ENCODE measurements around the gene THOC6. TPM values are rescaled to one million over a fixed set of nuclear protein-coding genes. Genes with fewer than 3 reads are reported as not detected.

The THOC6 gene
- total RNA-seq, 1 experiment from 2014 or later: 76.5 TPM

DNA sequence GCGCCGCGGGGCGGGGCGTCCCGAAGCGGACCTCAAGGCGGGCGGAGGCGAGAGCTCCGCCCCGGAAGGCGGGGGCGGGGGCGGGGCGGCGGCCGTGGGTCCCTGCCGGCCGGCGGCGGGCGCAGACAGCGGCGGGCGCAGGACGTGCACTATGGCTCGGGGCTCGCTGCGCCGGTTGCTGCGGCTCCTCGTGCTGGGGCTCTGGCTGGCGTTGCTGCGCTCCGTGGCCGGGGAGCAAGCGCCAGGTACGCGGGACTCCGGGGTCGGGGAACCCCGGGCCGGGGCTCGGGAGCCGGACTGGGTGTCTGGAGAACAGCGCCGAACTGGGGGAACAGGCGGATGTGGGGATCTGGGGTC lies 3.6 kb upstream of the THOC6 start, which contains the start of gene TNFRSF12A (continued):
- TF ChIP-seq, protein P1, sequence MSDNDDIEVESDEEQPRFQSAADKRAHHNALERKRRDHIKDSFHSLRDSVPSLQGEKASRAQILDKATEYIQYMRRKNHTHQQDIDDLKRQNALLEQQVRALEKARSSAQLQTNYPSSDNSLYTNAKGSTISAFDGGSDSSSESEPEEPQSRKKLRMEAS (CRISPR knock-in tag; IDR thresholded peaks at IDR 0.05): no peak; the same call in 1 of the 2 replicates

DNA sequence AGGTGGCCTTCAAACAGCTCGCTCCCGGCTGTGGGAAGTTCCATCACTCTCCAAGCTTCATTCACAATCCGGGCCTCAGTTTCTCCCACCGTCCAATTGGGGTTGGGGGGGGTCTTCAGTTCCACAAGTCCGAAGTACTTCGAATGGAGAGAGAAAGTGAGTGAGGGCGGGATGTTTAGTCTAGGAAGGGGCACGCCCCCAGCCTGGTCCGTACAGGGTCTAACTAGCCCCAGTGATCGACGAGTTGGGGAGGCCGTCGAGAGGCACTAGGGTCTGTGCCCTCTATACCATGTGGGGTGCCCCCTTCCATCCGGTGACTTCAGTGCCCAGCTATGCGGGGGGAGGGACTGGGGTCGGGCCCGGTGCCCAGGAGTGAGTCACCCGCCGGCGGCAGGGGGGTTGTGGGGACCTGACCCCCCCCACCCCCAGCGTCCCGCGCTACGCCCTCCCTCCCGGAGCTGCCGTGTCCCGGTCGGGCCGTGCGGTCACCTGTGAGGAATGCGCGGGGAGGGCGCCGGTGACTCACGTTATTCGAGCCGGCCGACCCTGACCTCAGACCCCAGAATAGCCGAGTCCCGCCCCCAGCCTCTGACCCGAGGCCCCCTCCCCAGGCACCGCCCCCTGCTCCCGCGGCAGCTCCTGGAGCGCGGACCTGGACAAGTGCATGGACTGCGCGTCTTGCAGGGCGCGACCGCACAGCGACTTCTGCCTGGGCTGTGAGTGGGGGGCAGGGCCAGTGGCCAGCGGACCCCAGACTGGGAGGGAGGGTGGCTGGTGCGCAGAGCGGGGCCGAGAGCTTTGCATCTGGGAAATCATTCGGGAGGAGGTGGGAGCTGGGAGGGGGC lies 3.0 kb upstream of the THOC6 start:
- Mint-ChIP-seq H3K4me3 (peak overlapping the region; percentile 86), H3K9me3 (no peaks in the 10 kb centered on the region), H3K4me1 (peaks cover 49% of the 10 kb centered on the region), H3K27ac (peak overlapping the region; percentile 99), H3K27me3 (ENCODE audit: low read depth) (peaks cover 2% of the 10 kb centered on the region; the same call in 1 of the 2 replicates), H3K36me3 (peaks cover 14% of the 10 kb centered on the region)
- peak; percentile 85 for DNase-seq (ENCODE audit: low spot score)
- CTCF ChIA-PET: interaction anchor here (0.6 to 8.6 kb wide), 26 partner anchors 11 to 1339 kb away, joined by 3 to 360 read pairs (median 4); partner anchors contain the start of genes CLDN9, FLYWCH1, KREMEN2 and ZSCAN10
- POLR2A ChIA-PET: interaction anchor here (0.6 to 17.1 kb wide), 15 partner anchors 9 to 149 kb away, joined by 3 to 502 read pairs (median 5); partner anchors contain the start of genes CLDN9 and ZSCAN10
- ATAC-seq: peak; percentile 4
- no peak for TF ChIP-seq ZBTB21 (CRISPR knock-in tag; IDR thresholded peaks at IDR 0.05; ENCODE audit: borderline replicate concordance)
- 0 out of 2 replicates have a peak, but pooled peaks have one; percentile 58 for TF ChIP-seq ZBTB43 (CRISPR knock-in tag; IDR thresholded peaks at IDR 0.05)
- no peak; the same call in 1 of the 2 replicates for TF ChIP-seq E2F4 (CRISPR knock-in tag; IDR thresholded peaks at IDR 0.05; ENCODE audit: borderline replicate concordance, low read depth)
- TF ChIP-seq, protein P2, sequence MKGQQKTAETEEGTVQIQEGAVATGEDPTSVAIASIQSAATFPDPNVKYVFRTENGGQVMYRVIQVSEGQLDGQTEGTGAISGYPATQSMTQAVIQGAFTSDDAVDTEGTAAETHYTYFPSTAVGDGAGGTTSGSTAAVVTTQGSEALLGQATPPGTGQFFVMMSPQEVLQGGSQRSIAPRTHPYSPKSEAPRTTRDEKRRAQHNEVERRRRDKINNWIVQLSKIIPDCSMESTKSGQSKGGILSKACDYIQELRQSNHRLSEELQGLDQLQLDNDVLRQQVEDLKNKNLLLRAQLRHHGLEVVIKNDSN (CRISPR knock-in tag; IDR thresholded peaks at IDR 0.05): 0 out of 2 replicates have a peak, but pooled peaks have one; percentile 5
- peak; percentile 14; the same call in 1 of the 2 replicates for TF ChIP-seq MYBL2 (CRISPR knock-in tag; IDR thresholded peaks at IDR 0.05)
- TF ChIP-seq ZNF512 (CRISPR knock-in tag; IDR thresholded peaks at IDR 0.05; ENCODE audit: borderline replicate concordance): no peak
- TF ChIP-seq KAT7 (CRISPR knock-in tag; IDR thresholded peaks at IDR 0.05; ENCODE audit: borderline replicate concordance): no peak
- no peak for TF ChIP-seq SMAD4 (CRISPR knock-in tag; IDR thresholded peaks at IDR 0.05)
- TF ChIP-seq HMGA2 (CRISPR knock-in tag; IDR thresholded peaks at IDR 0.05): 0 out of 2 replicates have a peak, but pooled peaks have one; percentile 16
- no peak for TF ChIP-seq SOX15 (CRISPR knock-in tag; IDR thresholded peaks at IDR 0.05)
- TF ChIP-seq, protein P1 (CRISPR knock-in tag; IDR thresholded peaks at IDR 0.05): peak; percentile 38; the same call in 1 of the 2 replicates
- no peak for TF ChIP-seq IRF2 (CRISPR knock-in tag; IDR thresholded peaks at IDR 0.05; ENCODE audit: borderline replicate concordance, low read depth)
- TF ChIP-seq NR3C1 (CRISPR knock-in tag; conservative IDR thresholded peaks at IDR 0.05; ENCODE audit: low read depth): no peak
- TF ChIP-seq SMAD3 (CRISPR knock-in tag; IDR thresholded peaks at IDR 0.05; ENCODE audit: borderline replicate concordance): 0 out of 2 replicates have a peak, but pooled peaks have one; percentile 32
- TF ChIP-seq ZNF671 (CRISPR knock-in tag; IDR thresholded peaks at IDR 0.05): peak; percentile 80; the same call in 1 of the 2 replicates
- TF ChIP-seq ZNF425 (CRISPR knock-in tag; conservative IDR thresholded peaks at IDR 0.05): no peak
- TF ChIP-seq TP53 (CRISPR knock-in tag; IDR thresholded peaks at IDR 0.05): peak; percentile 45; the same call in 1 of the 2 replicates
- no peak for TF ChIP-seq NFYB (CRISPR knock-in tag; conservative IDR thresholded peaks at IDR 0.05; ENCODE audit: low read depth)
- peak; percentile 12; the same call in 1 of the 2 replicates for TF ChIP-seq SP1 (CRISPR knock-in tag; conservative IDR thresholded peaks at IDR 0.05)
- 0 out of 2 replicates have a peak, but pooled peaks have one; percentile 12 for TF ChIP-seq FOXK1 (CRISPR knock-in tag; IDR thresholded peaks at IDR 0.05)
- TF ChIP-seq PRDM15 (CRISPR knock-in tag; IDR thresholded peaks at IDR 0.05): peak; percentile 88
- no peak for TF ChIP-seq EMX1 (CRISPR knock-in tag; IDR thresholded peaks at IDR 0.05)

Data from WTC11 (cell line).